HEK293 (cell line): ENCODE results near the gene FAM227B.

ENCODE experiments used
- CTCF ChIP-seq: fragments of 450-650 bp; formaldehyde crosslinking; IDR thresholded peaks from 2 replicates; pipeline ENCODE4 v1.5.1; 2016; ENCODE audit warnings: missing biosample characterization, missing genetic modification characterization
- HOXA7 ChIP-seq: sonication (generic); formaldehyde crosslinking; IDR thresholded peaks from 2 replicates; pipeline ENCODE4 v1.8.1; 2022; ENCODE audit warnings: missing genetic modification reagents, borderline replicate concordance
- KLF10 ChIP-seq: fragments of 450-650 bp; IDR thresholded peaks from 2 replicates; pipeline ENCODE4 v1.5.1; 2018; ENCODE audit warnings: missing biosample characterization, mild to moderate bottlenecking, missing genetic modification characterization
- KLF9 ChIP-seq: fragments of 450-650 bp; formaldehyde crosslinking; IDR thresholded peaks from 2 replicates; pipeline ENCODE4 v1.5.1; 2016; ENCODE audit warnings: missing biosample characterization, missing genetic modification characterization, low read depth
- SP2 ChIP-seq: fragments of 450-650 bp; formaldehyde crosslinking; IDR thresholded peaks from 2 replicates; pipeline ENCODE4 v1.5.1; 2016; ENCODE audit warnings: missing biosample characterization, missing genetic modification characterization
- YY1 ChIP-seq: fragments of 450-650 bp; formaldehyde crosslinking; IDR thresholded peaks from 2 replicates; pipeline ENCODE4 v1.5.1; 2018; ENCODE audit warnings: missing biosample characterization, missing genetic modification characterization
- ZBTB11 ChIP-seq: fragments of 450-650 bp; formaldehyde crosslinking; conservative IDR thresholded peaks from 2 replicates; pipeline ENCODE4 v1.5.1; 2016; ENCODE audit warnings: low read depth, missing biosample characterization, missing genetic modification characterization
- ZNF24 ChIP-seq: fragments of 450-650 bp; formaldehyde crosslinking; IDR thresholded peaks from 2 replicates; pipeline ENCODE4 v1.5.1; 2016; ENCODE audit warnings: missing biosample characterization, missing genetic modification characterization
- ZNF274 ChIP-seq, 2 experiments: fragments of 200-500 bp in 1 of 2; fragments of 450-650 bp in 1 of 2; sonication (Bioruptor generic) in 1 of 2; formaldehyde crosslinking in 1 of 2; IDR thresholded peaks; 2 replicates each; pipeline versions ENCODE4 v1.5.1 to v1.6.1; 2014 to 2016; ENCODE audit warnings: borderline replicate concordance in 1 of 2, inconsistent platforms in 1 of 2, low read length in 1 of 2, missing biosample characterization in 1 of 2, missing genetic modification characterization in 1 of 2
- ZNF350 ChIP-seq: fragments of 450-650 bp; formaldehyde crosslinking; IDR thresholded peaks from 2 replicates; pipeline ENCODE4 v1.5.0; 2017; ENCODE audit warnings: missing biosample characterization, mild to moderate bottlenecking, missing genetic modification characterization
- ZNF391 ChIP-seq: fragments of 450-650 bp; formaldehyde crosslinking; IDR thresholded peaks from 2 replicates; pipeline ENCODE4 v1.5.1; 2016; ENCODE audit warnings: low read depth, missing biosample characterization, missing genetic modification characterization, borderline replicate concordance
- TF ChIP-seq, protein P1 (sequence below): fragments of 450-650 bp; formaldehyde crosslinking; IDR thresholded peaks from 2 replicates; pipeline ENCODE4 v1.5.1; 2016; ENCODE audit warnings: missing biosample characterization, missing genetic modification characterization, low read depth

- TF ChIP-seq ZNF24 = no peak
- no peak for TF ChIP-seq CTCF (tag by site-specific recombination)
- no peak for TF ChIP-seq ZNF391 (tag by site-specific recombination)
- TF ChIP-seq KLF10 (tag by site-specific recombination) = no peak
- no peak for TF ChIP-seq ZNF274 (IDR thresholded peaks at IDR 0.05; ENCODE audit: low read length)
- TF ChIP-seq ZNF274 (tag by site-specific recombination; IDR thresholded peaks at IDR 0.05; ENCODE audit: borderline replicate concordance) = no peak
- TF ChIP-seq HOXA7 = no peak
- TF ChIP-seq, protein P1, sequence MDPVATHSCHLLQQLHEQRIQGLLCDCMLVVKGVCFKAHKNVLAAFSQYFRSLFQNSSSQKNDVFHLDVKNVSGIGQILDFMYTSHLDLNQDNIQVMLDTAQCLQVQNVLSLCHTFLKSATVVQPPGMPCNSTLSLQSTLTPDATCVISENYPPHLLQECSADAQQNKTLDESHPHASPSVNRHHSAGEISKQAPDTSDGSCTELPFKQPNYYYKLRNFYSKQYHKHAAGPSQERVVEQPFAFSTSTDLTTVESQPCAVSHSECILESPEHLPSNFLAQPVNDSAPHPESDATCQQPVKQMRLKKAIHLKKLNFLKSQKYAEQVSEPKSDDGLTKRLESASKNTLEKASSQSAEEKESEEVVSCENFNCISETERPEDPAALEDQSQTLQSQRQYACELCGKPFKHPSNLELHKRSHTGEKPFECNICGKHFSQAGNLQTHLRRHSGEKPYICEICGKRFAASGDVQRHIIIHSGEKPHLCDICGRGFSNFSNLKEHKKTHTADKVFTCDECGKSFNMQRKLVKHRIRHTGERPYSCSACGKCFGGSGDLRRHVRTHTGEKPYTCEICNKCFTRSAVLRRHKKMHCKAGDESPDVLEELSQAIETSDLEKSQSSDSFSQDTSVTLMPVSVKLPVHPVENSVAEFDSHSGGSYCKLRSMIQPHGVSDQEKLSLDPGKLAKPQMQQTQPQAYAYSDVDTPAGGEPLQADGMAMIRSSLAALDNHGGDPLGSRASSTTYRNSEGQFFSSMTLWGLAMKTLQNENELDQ (tag by site-specific recombination) = no peak
- TF ChIP-seq ZNF350 = no peak
- no peak for TF ChIP-seq SP2
- no peak for TF ChIP-seq ZBTB11 (tag by site-specific recombination)
- TF ChIP-seq YY1 = no peak
- no peak for TF ChIP-seq KLF9 (tag by site-specific recombination)
Measured at GRCh38 chr15:49669288-49669687, 48.7 kb upstream of the FAM227B start.
